ENCODE data around the gene CRIM1.

GRCh38 chr2:36366491-36367120, 11.0 kb downstream of the CRIM1 start:
- TF ChIP-seq CTCF (conservative IDR thresholded peaks at IDR 0.05; ENCODE audit: low read depth, low read length) (no peak), EZH2 (IDR thresholded peaks at IDR 0.05; ENCODE audit: borderline replicate concordance, low read depth, low read length, poor library complexity, severe bottlenecking) (no peak)

Data from A673 (cell line).